Peyer's patch (tissue), 4 donors: ENCODE data around the gene TNPO2.

Experiments
- CTCF ChIP-seq, 6 experiments: fragments of 450-650 bp in 4 of 6; fragments of 200-600 bp in 2 of 6; sonication (generic) in 1 of 6; IDR thresholded peaks; one replicate each; pipeline ENCODE4 v1.5.1; 2017 to 2019; ENCODE audit warnings: antibody characterized with exemption in 6 of 6, mild to moderate bottlenecking in 3 of 6, moderate library complexity in 1 of 6
- POLR2A ChIP-seq, 2 donors: fragments of 450-650 bp; IDR thresholded peaks; one replicate each; pipeline ENCODE4 v1.5.1; 2017; ENCODE audit warnings: antibody characterized with exemption in 2 of 2, mild to moderate bottlenecking in 2 of 2, moderate library complexity in 2 of 2

GRCh38 chr19:12670159-12670928, 53.4 kb downstream of the TNPO2 start:
- no peak for TF ChIP-seq POLR2A (IDR thresholded peaks at IDR 0.05)
- no peak for TF ChIP-seq CTCF (IDR thresholded peaks at IDR 0.05)
